Measurements from ENCODE around the gene CDS1. TPM values are rescaled to one million over a fixed set of nuclear protein-coding genes. Genes with fewer than 3 reads are reported as not detected.
"Not testable (repeated sequence)": the region's sequence is repeated elsewhere in the genome, so short reads cannot be mapped to it uniquely, and the experiment has no call there.

CDS1 gene
- total RNA-seq, 2 experiments from 2014 or later, result 0.12 to 0.30 TPM

DNA sequence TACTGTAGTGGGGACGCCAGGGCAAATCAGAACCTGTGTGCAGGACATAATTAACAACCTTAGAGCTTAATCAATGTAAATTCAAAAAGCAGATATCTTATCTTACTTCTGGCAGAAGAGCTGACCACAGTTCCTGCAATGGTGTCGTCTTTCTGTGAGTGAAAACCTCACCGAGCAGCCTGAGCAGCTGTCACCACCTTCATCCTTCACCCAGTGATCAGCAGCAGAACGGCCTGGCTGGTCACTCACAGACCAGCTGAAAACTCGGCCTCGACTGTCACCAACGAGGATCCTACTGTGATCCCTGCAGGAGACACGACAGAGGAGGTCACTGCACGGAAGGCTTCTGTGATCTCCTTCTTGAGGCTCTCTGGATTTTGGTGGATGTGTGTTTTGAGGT, 94.2 kb downstream of the CDS1 start:
- Mint-ChIP-seq H3K27me3 (peaks cover 10% of the 10 kb centered on the region), H3K9me3 (no peaks in the 10 kb centered on the region), H3K36me3 (no peaks in the 10 kb centered on the region), H3K27ac (no peak overlapping the region), H3K4me3 (no peak overlapping the region), H3K4me1 (peaks cover 12% of the 10 kb centered on the region)
- no peak for DNase-seq

DNA sequence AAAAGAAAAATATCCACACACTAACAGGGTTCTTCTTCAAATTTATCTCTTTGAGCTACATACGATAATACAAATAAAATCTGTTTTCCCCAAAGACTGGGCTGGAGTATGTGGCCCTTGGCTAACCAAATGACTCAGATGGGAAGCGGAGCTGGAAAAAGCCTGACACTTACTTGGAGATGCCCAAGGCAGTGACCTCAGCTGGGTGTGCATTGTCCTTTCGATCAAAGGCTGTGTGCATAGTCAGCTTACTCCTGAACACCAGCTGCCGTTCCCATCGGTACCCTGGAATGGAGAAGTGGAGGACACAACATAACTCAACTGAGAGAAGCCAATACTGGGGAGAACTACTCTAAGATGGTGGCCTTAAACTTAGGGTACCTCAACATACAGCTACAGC, 95.1 kb downstream of the CDS1 start:
- no peaks in the 10 kb centered on the region for H3K36me3 Mint-ChIP-seq
- no peaks in the 10 kb centered on the region for H3K9me3 Mint-ChIP-seq
- H3K27me3 Mint-ChIP-seq, result peaks cover 10% of the 10 kb centered on the region
- H3K27ac Mint-ChIP-seq, result no peak overlapping the region
- no peak for DNase-seq
- no peak overlapping the region for H3K4me3 Mint-ChIP-seq
- peaks cover 12% of the 10 kb centered on the region for H3K4me1 Mint-ChIP-seq

DNA sequence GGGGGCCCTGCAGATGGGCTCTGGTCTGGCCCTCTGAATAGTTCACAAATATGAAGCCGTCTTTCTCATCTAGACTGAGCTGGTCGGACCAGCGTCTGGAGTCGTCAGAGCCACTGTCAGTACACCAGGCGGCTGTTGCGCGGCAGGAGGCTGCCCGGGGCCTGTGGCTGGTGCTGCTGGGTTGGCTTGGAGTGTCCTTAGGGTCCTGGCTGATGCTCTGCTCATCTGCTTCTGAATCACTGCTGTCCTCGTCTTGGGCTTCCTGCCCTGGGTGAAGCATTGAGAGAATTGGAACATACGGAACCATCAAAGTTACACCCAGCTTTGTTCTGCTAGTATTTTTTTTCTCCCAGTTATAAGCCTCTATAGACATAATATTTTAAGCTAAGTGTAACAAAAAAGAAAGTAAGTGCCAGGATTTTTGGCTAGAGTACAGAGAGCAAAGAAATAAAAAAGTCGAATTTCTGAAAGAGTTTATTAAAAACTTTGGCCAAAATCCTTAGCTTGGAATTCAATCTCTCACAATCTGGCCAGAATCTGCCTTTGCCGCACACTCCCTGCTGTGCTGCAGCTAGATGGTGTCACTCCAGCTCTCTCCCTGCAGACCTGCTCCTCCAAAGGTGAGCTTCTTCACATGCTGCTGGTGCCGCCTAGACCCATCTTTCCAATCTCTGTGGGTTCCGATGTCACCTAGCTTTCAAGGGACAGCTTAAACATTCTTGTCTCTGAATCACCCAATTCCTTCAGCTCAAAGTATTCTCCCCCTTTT, 96.2 kb downstream of the CDS1 start:
- H3K27ac Mint-ChIP-seq, result no peak overlapping the region
- H3K9me3 Mint-ChIP-seq, result no peaks in the 10 kb centered on the region
- DNase-seq, result no peak
- H3K4me1 Mint-ChIP-seq, result peaks cover 16% of the 10 kb centered on the region
- peaks cover 15% of the 10 kb centered on the region for H3K27me3 Mint-ChIP-seq
- no peak overlapping the region for H3K4me3 Mint-ChIP-seq
- no peaks in the 10 kb centered on the region for H3K36me3 Mint-ChIP-seq

DNA sequence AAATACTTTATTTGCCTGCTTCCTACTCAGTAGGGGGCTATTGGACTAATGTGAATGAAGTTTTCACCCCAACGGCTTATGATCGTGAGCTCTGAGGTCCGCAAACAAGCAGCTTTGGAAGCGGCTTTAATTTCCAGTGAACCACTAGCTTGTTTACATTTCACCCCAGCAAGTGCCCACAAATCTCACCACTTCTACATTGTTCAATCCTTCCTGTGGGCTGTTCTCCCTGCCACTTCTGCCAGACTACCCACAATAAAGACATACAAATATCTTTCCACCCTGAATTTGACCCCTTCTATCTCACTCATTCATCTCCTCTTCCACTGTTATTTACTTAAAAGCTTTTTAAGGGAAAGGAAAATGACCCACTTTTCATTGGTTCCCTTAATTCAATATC, 98.0 kb downstream of the CDS1 start:
- no peaks in the 10 kb centered on the region for H3K9me3 Mint-ChIP-seq

DNA sequence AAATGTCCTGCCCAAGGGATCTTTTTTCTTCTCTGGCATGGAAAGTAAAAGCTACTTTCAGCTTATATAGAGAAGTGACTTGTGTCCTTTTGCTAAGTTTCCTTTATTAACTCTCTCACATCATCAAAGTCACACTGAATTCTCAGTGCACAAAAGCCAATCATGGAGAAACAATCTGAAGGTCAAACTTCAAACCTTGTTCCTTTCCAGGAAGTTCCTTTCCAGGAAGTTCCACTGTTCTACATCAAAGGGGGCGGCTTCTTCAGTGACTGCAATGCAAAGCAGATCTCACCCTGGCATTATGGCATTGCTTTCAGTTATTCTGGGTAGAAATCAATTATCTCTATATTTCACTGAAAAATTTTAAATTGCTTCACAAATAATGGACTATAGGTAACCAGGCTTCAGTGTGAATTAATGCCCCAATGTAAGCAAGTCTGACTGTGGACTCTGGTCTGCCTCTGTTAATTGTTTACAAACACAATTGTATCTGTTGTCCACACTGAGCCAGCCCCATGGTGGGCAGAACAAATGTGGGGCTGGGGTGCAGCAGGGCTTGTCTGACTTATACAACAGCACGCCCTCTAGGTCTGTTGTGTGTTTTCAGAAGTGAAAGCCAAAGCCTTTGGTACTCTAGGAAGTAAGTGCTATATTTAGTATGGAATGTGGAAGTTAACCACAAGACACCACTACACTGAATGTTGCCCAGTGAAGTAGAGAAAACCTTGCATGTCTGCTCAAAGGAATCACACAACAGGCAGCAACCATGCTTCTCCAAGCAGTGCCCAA, 98.8 kb downstream of the CDS1 start:
- DNase-seq, result peak; percentile 19
- no peak overlapping the region for H3K4me3 Mint-ChIP-seq

More for the DNA sequence above, 98.0 kb downstream of the CDS1 start:
- DNase-seq, result no peak
- no peaks in the 10 kb centered on the region for H3K36me3 Mint-ChIP-seq
- H3K27me3 Mint-ChIP-seq, result peaks cover 15% of the 10 kb centered on the region
- no peak overlapping the region for H3K4me3 Mint-ChIP-seq
- peaks cover 21% of the 10 kb centered on the region for H3K4me1 Mint-ChIP-seq
- peak overlapping the region; percentile 68 for H3K27ac Mint-ChIP-seq

DNA sequence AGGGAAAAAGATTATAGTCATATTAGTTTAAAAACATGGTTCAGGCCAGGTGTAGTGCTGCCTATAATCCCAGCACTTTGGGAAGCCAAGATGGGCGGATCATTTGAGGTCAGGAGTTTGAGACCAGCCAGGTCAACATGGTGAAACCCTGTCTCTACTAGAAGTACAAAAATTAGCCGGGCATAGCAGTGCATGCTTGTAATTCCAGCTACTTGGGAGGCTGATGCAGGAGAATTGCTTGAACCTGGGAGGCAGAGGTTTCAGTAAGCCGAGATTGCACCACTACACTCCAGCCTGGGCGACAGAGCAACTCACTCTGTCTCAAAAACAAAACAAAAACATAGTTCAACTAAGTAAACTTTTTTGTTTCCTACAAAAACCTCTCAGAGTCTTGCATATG, 99.7 kb downstream of the CDS1 start:
- H3K36me3 Mint-ChIP-seq, H3K4me3 Mint-ChIP-seq, H3K9me3 Mint-ChIP-seq, H3K27ac Mint-ChIP-seq, DNase-seq: not testable (repeated sequence)
- H3K27me3 Mint-ChIP-seq, result peaks cover 13% of the 10 kb centered on the region
- peaks cover 21% of the 10 kb centered on the region for H3K4me1 Mint-ChIP-seq

More for the DNA sequence above, 98.8 kb downstream of the CDS1 start:
- Mint-ChIP-seq H3K36me3 (no peaks in the 10 kb centered on the region), H3K27me3 (peaks cover 12% of the 10 kb centered on the region), H3K27ac (peak overlapping the region; percentile 68), H3K9me3 (no peaks in the 10 kb centered on the region), H3K4me1 (peaks cover 21% of the 10 kb centered on the region)

DNA sequence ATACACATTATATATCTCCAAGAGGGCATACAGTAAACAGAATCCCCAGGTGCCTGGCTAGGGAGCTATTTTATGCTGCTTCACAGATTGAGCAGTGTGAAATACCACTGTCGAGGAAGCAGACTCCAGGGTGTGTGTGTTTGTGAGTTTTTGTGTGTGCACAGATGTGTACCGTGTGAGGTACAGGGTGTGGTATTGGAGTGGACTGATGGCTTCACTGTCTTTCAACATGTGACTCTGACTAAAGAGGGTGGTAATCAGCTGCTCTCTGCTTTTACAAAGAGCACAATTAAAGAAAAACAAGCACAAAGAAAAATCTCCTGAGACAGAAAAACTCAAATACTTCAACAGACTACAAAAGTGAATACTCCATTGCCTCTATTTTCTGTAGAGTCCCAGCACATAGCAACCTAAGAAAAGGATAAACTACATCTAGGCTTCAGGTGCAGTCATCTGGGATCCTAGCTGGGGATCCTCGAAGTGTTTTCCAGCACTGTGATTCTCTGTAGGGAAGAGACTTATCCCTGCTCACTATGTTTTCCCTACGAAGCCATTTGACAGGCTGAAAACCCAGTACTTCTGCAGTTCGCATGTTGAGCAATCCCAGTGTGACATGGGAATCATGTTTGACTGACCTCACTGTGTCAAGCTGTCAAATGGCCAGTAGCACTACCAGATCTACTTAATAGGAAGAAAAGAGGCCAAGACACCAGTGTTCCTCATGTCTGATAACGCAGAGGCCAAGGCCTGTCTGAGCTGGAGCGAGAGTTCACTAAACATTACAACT, 100.3 kb downstream of the CDS1 start:
- H3K4me1 Mint-ChIP-seq, result peaks cover 21% of the 10 kb centered on the region

DNA sequence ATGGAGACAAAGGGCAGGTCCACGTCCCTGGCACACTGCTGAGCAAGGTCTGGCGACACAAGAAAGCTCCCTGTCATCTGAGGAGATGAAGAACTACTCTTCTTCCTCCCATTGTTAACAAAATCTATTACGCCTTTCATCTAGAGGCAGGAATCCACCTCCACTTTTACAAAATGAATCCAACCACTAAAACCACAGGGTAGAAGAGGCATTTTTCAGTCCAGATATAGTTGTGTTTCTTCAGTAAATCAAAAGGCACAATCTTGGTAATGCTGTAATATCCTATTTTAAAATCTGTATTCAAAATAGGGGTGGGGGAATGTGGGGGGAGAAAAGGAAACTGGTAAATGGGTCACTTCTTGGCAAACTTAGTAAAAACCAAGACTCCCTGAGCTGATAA, 101.4 kb downstream of the CDS1 start:
- Mint-ChIP-seq H3K36me3 (no peaks in the 10 kb centered on the region), H3K27me3 (peaks cover 15% of the 10 kb centered on the region), H3K27ac (no peak overlapping the region), H3K4me3 (no peak overlapping the region), H3K4me1 (peaks cover 21% of the 10 kb centered on the region), H3K9me3 (no peaks in the 10 kb centered on the region)
- DNase-seq, result no peak

More for the DNA sequence above, 100.3 kb downstream of the CDS1 start:
- Mint-ChIP-seq H3K36me3 (no peaks in the 10 kb centered on the region), H3K27me3 (peaks cover 15% of the 10 kb centered on the region), H3K9me3 (no peaks in the 10 kb centered on the region), H3K4me3 (no peak overlapping the region), H3K27ac (no peak overlapping the region)
- DNase-seq, result no peak

DNA sequence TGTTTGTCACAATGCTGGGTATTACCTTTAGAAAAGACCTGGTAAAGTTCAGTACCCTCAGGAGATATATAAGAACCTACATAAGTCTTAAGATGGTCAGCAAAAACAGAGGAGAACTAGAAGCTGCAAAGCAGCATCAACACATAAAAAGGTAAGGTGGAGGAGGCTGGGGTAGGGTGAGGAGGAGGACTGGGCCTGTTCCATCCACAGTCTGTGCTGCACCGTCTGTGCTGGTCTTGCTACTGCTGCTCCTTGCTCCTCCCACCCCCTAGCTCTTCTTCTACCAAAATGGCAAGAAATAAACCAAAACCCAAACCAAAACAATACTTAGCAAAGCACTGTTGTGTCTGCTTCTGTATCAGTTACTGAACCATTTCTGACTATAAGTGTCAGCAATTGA, 102.2 kb downstream of the CDS1 start:
- Mint-ChIP-seq H3K27ac (no peak overlapping the region), H3K9me3 (no peaks in the 10 kb centered on the region), H3K27me3 (peaks cover 15% of the 10 kb centered on the region), H3K4me1 (peaks cover 21% of the 10 kb centered on the region), H3K4me3 (no peak overlapping the region), H3K36me3 (no peaks in the 10 kb centered on the region)
- DNase-seq, result no peak

DNA sequence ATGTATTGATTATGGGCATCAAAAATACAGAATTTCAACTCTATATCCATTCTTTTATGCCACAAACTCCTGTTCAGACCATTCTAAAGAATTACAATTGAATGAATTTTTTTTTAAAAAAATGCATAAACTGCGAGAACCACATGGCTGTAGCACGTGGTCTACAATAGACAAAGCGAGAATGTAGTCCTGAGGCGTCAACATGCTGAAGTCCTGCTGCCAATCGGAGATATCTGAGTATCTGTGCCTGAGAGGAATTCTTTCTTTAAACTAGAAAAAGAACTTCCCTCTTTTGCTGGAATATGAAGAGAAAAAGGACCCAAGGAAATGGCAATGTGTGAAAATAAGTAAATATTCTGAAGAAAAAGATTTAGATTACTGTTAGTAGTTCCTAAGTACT, 105.7 kb downstream of the CDS1 start:
- peaks cover 4% of the 10 kb centered on the region for H3K27me3 Mint-ChIP-seq
- H3K9me3 Mint-ChIP-seq, result no peaks in the 10 kb centered on the region
- H3K4me1 Mint-ChIP-seq, result peaks cover 17% of the 10 kb centered on the region
- DNase-seq, result no peak
- no peak overlapping the region for H3K27ac Mint-ChIP-seq
- H3K4me3 Mint-ChIP-seq, result no peak overlapping the region
- H3K36me3 Mint-ChIP-seq, result no peaks in the 10 kb centered on the region

DNA sequence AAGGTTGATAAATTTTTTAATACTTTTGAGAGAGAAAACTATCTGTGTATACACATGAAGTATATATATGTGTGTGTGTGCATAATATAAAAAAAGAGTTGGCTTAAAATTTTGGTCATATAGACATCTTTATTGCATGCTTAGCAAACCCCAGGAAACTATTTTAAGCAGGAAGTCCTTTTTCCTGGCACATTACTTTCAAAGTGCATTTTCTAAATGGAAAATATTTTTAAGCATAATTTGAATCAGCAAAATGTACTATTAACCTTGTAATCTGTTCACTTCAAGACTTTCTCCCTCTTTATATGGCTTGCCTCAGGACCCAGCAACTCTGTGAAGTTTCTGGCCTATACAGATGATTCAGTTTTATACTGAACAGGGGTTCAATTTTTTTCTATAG, 106.3 kb downstream of the CDS1 start:
- Mint-ChIP-seq H3K4me3 (no peak overlapping the region), H3K4me1 (peaks cover 12% of the 10 kb centered on the region), H3K27ac (no peak overlapping the region), H3K9me3 (no peaks in the 10 kb centered on the region), H3K36me3 (no peaks in the 10 kb centered on the region), H3K27me3 (peaks cover 3% of the 10 kb centered on the region)
- no peak for DNase-seq

DNA sequence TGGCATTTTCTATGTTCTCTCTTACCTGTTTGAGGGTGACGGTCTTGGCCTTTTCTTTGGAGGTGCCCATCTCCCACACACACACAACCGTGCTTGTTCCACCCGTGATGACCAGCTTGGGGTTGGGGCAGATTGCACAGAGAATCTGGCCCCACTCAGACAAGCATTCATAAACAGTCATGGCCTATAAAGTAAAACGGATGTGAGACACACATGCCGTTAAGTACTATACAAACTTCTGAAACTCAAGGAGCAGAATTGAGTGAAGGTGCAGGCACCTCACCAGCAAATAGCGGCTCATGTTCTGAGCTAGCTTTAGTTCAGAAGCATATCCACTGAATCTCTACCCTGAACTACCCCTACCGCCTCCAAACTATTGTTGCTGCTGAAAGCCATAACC, 107.6 kb downstream of the CDS1 start:
- no peak overlapping the region for H3K4me3 Mint-ChIP-seq
- peaks cover 3% of the 10 kb centered on the region for H3K27me3 Mint-ChIP-seq
- H3K9me3 Mint-ChIP-seq, result no peaks in the 10 kb centered on the region
- H3K27ac Mint-ChIP-seq, result no peak overlapping the region
- H3K4me1 Mint-ChIP-seq, result peaks cover 7% of the 10 kb centered on the region
- DNase-seq, result no peak
- H3K36me3 Mint-ChIP-seq, result no peaks in the 10 kb centered on the region

DNA sequence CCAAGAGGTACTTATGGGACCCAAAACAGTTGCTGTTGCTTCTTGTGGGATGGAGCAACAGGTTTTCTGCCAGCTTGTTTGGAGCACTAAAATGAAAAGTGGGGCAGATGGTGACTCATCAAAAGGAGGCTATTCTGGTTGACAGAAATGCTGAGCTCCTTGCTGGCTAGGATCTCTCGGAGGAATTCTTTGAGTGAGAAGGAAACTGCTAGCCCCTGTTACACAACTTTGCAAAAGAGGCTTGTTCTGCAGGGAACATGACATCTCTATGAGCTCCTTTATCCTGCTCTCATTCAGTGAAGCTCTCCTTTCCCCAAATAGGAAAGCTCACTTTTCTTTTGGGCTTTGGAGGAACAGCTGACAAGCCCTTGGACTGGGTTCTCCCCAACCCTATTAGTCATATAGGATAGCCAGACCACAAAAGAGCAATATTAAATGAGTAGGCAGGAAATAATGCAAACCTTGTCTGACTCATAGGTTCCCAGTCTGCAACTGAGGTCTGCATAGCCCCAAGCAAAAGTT, 108.3 kb downstream of the CDS1 start:
- no peaks in the 10 kb centered on the region for H3K36me3 Mint-ChIP-seq
- H3K27me3 Mint-ChIP-seq, result peaks cover 3% of the 10 kb centered on the region
- H3K27ac Mint-ChIP-seq, result no peak overlapping the region
- no peaks in the 10 kb centered on the region for H3K9me3 Mint-ChIP-seq
- H3K4me3 Mint-ChIP-seq, result no peak overlapping the region
- DNase-seq, result no peak
- peaks cover 7% of the 10 kb centered on the region for H3K4me1 Mint-ChIP-seq

DNA sequence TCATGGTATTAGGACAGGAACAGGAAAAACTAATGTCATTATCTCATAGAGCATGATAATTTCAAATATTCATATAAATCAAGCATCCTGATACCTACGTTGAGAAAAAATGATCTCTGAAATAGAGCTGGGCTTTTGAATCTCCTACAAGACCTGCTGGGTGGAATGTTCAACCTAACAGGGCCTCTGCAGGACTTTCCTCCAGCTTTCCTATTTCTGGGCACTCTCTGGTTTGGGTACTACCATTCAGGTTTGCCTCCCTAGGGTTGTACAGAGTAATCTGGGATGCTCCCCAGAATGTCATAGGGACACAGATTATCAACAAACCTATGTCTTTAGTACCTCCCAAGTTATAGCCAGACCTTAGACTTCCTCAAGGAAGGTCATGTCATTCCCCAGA, 108.9 kb downstream of the CDS1 start:
- Mint-ChIP-seq H3K4me3 (no peak overlapping the region), H3K27me3 (peaks cover 3% of the 10 kb centered on the region), H3K27ac (no peak overlapping the region), H3K36me3 (no peaks in the 10 kb centered on the region), H3K4me1 (peaks cover 7% of the 10 kb centered on the region), H3K9me3 (no peaks in the 10 kb centered on the region)
- no peak for DNase-seq

DNA sequence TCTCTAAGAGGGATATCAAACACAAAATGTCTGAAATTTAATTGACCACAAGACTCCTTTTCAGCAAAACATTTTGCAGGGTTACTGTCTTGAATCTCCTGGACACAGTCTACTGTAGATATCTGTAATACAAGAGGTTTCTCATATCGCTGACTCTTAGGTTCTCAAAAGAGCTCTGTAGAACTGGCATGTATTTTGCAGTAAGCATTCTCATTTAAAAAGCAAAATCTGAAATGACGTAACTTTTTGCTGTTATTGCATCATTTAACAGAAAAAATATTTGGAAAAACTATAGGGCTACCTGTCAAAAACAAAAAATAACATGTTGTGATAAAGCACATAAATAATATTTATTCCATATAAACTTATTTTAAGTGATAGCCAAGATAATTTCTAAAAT, 114.2 kb downstream of the CDS1 start:
- H3K27me3 Mint-ChIP-seq, result peaks cover 11% of the 10 kb centered on the region
- H3K9me3 Mint-ChIP-seq, result no peaks in the 10 kb centered on the region
- no peaks in the 10 kb centered on the region for H3K36me3 Mint-ChIP-seq
- H3K4me3 Mint-ChIP-seq, result no peak overlapping the region
- no peak for DNase-seq
- no peak overlapping the region for H3K27ac Mint-ChIP-seq
- H3K4me1 Mint-ChIP-seq, result no peaks in the 10 kb centered on the region
